Gastrocnemius medialis (tissue), 4 donors: ENCODE measurements around the gene NAPB. TPM values are rescaled to one million over a fixed set of nuclear protein-coding genes. Genes with fewer than 3 reads are reported as not detected.

Experiments used
- ATAC-seq, 2 donors: fragments of 150-250 bp; one replicate each; pipeline ENCODE4 v1.9.1; 2016
- DNase-seq, 2 donors: peaks; one replicate each; pipeline ENCODE4 v3.0.0-alpha.2; 2019
- H3K27ac ChIP-seq, 4 donors: fragments of 200-600 bp; sonication (generic); 1 replicate in 1 of 4; 2 replicates in 3 of 4; pipeline ENCODE4 v1.5.1; 2016 to 2018; ENCODE audit warnings: mild to moderate bottlenecking in 2 of 4, moderate library complexity in 1 of 4
- H3K27me3 ChIP-seq, 3 donors: fragments of 200-600 bp; sonication (generic) in 2 of 3; 1 replicate in 1 of 3; 2 replicates in 2 of 3; pipeline versions ENCODE4 v1.5.1 to v1.6.0; 2016 to 2019; ENCODE audit warnings: mild to moderate bottlenecking in 1 of 3, moderate library complexity in 1 of 3
- H3K36me3 ChIP-seq, 2 donors: fragments of 200-600 bp; sonication (generic) in 1 of 2; one replicate each; pipeline ENCODE4 v1.5.1; 2017 to 2018
- H3K4me1 ChIP-seq, 2 donors: fragments of 200-600 bp; sonication (generic) in 1 of 2; one replicate each; pipeline ENCODE4 v1.5.1; 2016 to 2017; ENCODE audit warnings: mild to moderate bottlenecking in 2 of 2
- H3K4me3 ChIP-seq, 4 donors: fragments of 200-600 bp; sonication (generic) in 3 of 4; 1 replicate in 1 of 4; 2 replicates in 3 of 4; pipeline ENCODE4 v1.5.1; 2016 to 2019; ENCODE audit warnings: mild to moderate bottlenecking in 2 of 4
- H3K9me3 ChIP-seq, 3 donors: fragments of 200-600 bp; sonication (generic) in 2 of 3; 1 replicate in 1 of 3; 2 replicates in 2 of 3; pipeline ENCODE4 v1.5.1; 2016 to 2019
- CTCF ChIP-seq, 5 experiments: fragments of 450-650 bp in 3 of 5; fragments of 200-600 bp in 2 of 5; sonication (generic) in 2 of 5; IDR thresholded peaks in 4 of 5; conservative IDR thresholded peaks in 1 of 5; 1 replicate in 4 of 5; 2 replicates in 1 of 5; pipeline ENCODE4 v1.5.1; 2016 to 2019; ENCODE audit warnings: antibody characterized with exemption in 5 of 5, mild to moderate bottlenecking in 3 of 5, moderate library complexity in 3 of 5
- POLR2A ChIP-seq, 2 donors: fragments of 450-650 bp; IDR thresholded peaks; one replicate each; pipeline ENCODE4 v1.6.1; 2017; ENCODE audit warnings: antibody characterized with exemption in 2 of 2, mild to moderate bottlenecking in 2 of 2, moderate library complexity in 2 of 2
- in situ Hi-C, 4 donors: fragments of 200-750 bp; cut with MboI; loops; one replicate each; pipeline versions ENCODE4 v1.15.0 to v1.8.0; 2017; ENCODE audit warnings: low sequenced_read_pairs in 4 of 4
- intact Hi-C: fragments of 100-400 bp; cut with DNase I; formaldehyde crosslinking; loops from one replicate; pipeline ENCODE4 v1.15.1; 2023; ENCODE audit warnings: low total_unique reads
- total RNA-seq, 4 donors: library from RNA; depleted of rRNA; stranded (reverse); fragments of >200 nt; gene quantifications; one replicate each; pipeline versions ENCODE4 v1.1.0 to v1.2.3, GENCODE V29; 2016

Gene NAPB
- total RNA-seq, 4 donors from 2014 or later: 3.2 to 8.3 (median 3.8) TPM

- in situ Hi-C loops: no loop called here
- no peak for ATAC-seq
- no peak for DNase-seq
- Histone ChIP-seq H3K36me3 (peaks cover 0 to 51% of the 10 kb centered on the region in 2 donors), H3K4me1 (peaks cover 38 to 39% of the 10 kb centered on the region in 2 donors), H3K4me3 (no peak overlapping the region), H3K9me3 (no peaks in the 10 kb centered on the region), H3K27ac (peak overlapping the region; percentile 50 to 72 (median 67)), H3K27me3 (no peaks in the 10 kb centered on the region)
- intact Hi-C loops: no loop called here
- TF ChIP-seq CTCF (IDR thresholded peaks at IDR 0.05 in 4 of 5, conservative IDR thresholded peaks at IDR 0.05 in 1 of 5) (no peak), POLR2A (IDR thresholded peaks at IDR 0.05) (no peak)
These were observed 51.0 kb downstream of the NAPB start for GRCh38 chr20:23370274-23370673.

- DNase-seq: no peak
- ATAC-seq: no peak
- Histone ChIP-seq H3K27me3 (no peaks in the 10 kb centered on the region), H3K36me3 (peaks cover 0 to 55% of the 10 kb centered on the region in 2 donors), H3K4me3 (no peak overlapping the region), H3K9me3 (no peaks in the 10 kb centered on the region), H3K27ac (peak overlapping the region in 3 of 4 donors; percentile 29 to 45 (median 32)), H3K4me1 (peaks cover 38 to 39% of the 10 kb centered on the region in 2 donors)
- in situ Hi-C loops: loop anchor here in 2 of 4 donors (10.0 kb wide), 1 partner anchor 266 kb away; the partner anchor contains the start of gene CST3 (in 2 of the 2)
- no peak for TF ChIP-seq CTCF (IDR thresholded peaks at IDR 0.05 in 4 of 5, conservative IDR thresholded peaks at IDR 0.05 in 1 of 5)
- intact Hi-C loops: no loop called here
These were observed 52.0 kb downstream of the NAPB start for GRCh38 chr20:23369072-23369823.

DNA sequence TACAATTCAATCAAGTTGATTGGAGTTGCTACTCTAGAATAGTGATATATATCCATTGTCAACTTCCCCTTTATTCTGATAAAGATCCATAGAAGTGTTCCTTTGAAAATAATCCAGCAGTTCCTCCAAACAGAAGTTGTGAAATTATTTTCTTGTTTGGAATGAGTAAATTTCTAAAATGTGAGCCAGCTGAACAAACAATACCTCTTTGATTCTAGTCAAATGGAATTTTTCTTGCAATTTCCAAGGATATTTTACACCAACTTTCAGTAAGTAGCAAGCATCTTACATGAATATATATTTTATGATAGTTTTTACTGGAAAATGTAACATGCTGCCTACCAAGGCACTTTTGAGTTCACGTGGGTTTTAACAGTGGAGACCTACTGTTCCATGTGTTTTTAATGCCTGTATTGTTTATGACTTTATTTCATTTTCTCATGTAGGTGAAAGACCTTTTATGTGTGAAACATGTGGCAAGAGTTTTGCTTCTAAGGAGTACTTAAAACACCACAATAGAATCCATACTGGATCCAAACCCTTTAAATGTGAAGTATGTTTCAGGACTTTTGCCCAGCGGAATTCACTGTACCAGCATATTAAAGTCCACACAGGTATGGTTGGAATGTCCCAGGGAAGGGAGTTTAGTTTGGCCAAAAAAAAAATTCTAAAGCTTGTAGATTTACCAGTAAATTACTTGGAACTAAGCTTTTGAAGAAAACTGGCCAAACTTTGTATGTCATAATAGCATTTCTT, 52.8 kb downstream of the NAPB start:
- DNase-seq (no peak), ATAC-seq (no peak)
- H3K36me3 ChIP-seq: peaks cover 0 to 51% of the 10 kb centered on the region in 2 donors
- no peak overlapping the region for H3K4me3 ChIP-seq
- H3K27me3 ChIP-seq: no peaks in the 10 kb centered on the region
- intact Hi-C loops (no loop called here), in situ Hi-C loops (loop anchor here in 2 of 4 donors (10.0 kb wide), 1 partner anchor 266 kb away; the partner anchor contains the start of gene CST3 (in 2 of the 2))
- H3K4me1 ChIP-seq: peaks cover 40 to 43% of the 10 kb centered on the region in 2 donors
- H3K27ac ChIP-seq: peak overlapping the region in 3 of 4 donors; percentile 29 to 45 (median 32)
- H3K9me3 ChIP-seq: no peaks in the 10 kb centered on the region
- no peak for TF ChIP-seq POLR2A (IDR thresholded peaks at IDR 0.05)
- no peak for TF ChIP-seq CTCF (IDR thresholded peaks at IDR 0.05 in 4 of 5, conservative IDR thresholded peaks at IDR 0.05 in 1 of 5)

GRCh38 chr20:23367770-23368169, 53.5 kb downstream of the NAPB start:
- H3K27ac ChIP-seq: peak overlapping the region in 3 of 4 donors; percentile 29 to 52 (median 42)
- H3K4me1 ChIP-seq: peaks cover 47 to 50% of the 10 kb centered on the region in 2 donors
- no peak for TF ChIP-seq POLR2A (IDR thresholded peaks at IDR 0.05)
- TF ChIP-seq CTCF (IDR thresholded peaks at IDR 0.05 in 4 of 5, conservative IDR thresholded peaks at IDR 0.05 in 1 of 5): no peak
- intact Hi-C loops: loop anchor here (2.0 kb wide), 1 partner anchor 17 kb away; no protein-coding TSS in a partner anchor
- H3K4me3 ChIP-seq: no peak overlapping the region
- no peaks in the 10 kb centered on the region for H3K9me3 ChIP-seq
- DNase-seq (no peak), ATAC-seq (no peak)
- in situ Hi-C loops: loop anchor here in 2 of 4 donors (10.0 kb wide), 1 partner anchor 267 kb away; the partner anchor contains the start of gene CST3 (in 2 of the 2)
- peaks cover 0 to 44% of the 10 kb centered on the region in 2 donors for H3K36me3 ChIP-seq
- no peaks in the 10 kb centered on the region for H3K27me3 ChIP-seq
